ENCODE results near the gene KIF25.

GRCh38 chr6:167993169-167993568 lies 4.3 kb upstream of the KIF25 start:
- TF ChIP-seq MLX (CRISPR knock-in tag; IDR thresholded peaks at IDR 0.05), result no peak
- TF ChIP-seq USF2 (CRISPR knock-in tag; IDR thresholded peaks at IDR 0.05), result no peak
- TF ChIP-seq HMGXB4 (CRISPR knock-in tag; IDR thresholded peaks at IDR 0.05), result no peak
- no peak for TF ChIP-seq CREM (CRISPR knock-in tag; IDR thresholded peaks at IDR 0.05)
- no peak for TF ChIP-seq CTCF (IDR thresholded peaks at IDR 0.05)
- TF ChIP-seq NR2C2 (CRISPR knock-in tag; IDR thresholded peaks at IDR 0.05), result no peak

Measured in WTC11 (cell line).